BE2C (cell line): Measurements from ENCODE around the gene FAM53B.

ENCODE experiments used
- DNase-seq: peaks from one replicate; pipeline ENCODE4 v3.0.0-alpha.2; 2020
- H3K27me3 ChIP-seq: fragments of 250-450 bp; sonication (Bioruptor Pico); 2 replicates; pipeline ENCODE4 v1.5.1; 2020; ENCODE audit warnings: mild to moderate bottlenecking
- H3K36me3 ChIP-seq: fragments of 250-450 bp; sonication (Bioruptor Pico); 2 replicates; pipeline ENCODE4 v1.5.1; 2020; ENCODE audit warnings: mild to moderate bottlenecking
- H3K4me1 ChIP-seq: fragments of 250-450 bp; sonication (Bioruptor Pico); 2 replicates; pipeline ENCODE4 v1.5.1; 2020
- H3K4me3 ChIP-seq: 2 replicates; pipeline ENCODE4 v1.5.1; 2011; ENCODE audit warnings: low read depth, low read length
- H3K9me3 ChIP-seq: fragments of 250-450 bp; sonication (Bioruptor Pico); 2 replicates; pipeline ENCODE4 v1.5.1; 2020
- TF ChIP-seq, protein P1 (sequence below): IDR thresholded peaks from 2 replicates; pipeline ENCODE4 v1.5.1; 2012; ENCODE audit warnings: mild to moderate bottlenecking, low read depth, low read length

The FAM53B gene

DNA sequence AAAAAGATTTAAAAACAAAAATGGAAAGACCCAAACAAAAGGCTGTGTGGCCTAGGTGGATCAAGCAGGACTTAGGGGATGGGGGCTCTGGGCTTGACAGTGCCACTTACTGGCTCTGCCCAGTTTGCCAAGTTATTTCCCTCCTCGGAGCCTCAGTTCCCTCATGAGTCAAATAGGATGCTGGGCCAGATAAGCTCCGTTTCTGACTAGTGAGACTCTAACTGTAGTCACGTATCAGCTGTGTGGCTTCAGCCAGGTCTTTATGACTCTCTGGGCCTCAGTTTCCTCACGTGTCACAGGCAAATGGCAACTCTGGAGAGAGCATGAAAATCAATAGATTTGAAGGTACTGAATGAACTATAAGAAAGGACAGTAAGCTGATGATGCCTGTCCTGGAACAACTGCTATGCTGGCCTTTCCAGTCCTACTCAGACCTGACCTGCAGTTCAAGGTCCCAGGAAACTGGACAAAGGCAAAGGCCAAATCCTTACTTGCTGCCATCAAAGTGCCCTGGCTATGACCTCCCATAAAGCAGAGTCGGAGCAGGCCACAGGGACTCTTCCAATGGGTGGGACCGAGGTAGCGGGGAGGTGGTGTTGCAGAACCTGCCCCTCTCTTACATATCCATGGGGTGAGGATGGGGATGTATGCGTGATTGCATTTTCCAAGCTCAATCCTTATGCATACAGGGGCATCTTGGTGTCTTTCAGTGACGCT lies 27.0 kb downstream of the FAM53B start:
- DNase-seq = no peak
- H3K4me3 ChIP-seq = no peak overlapping the region
- H3K4me1 ChIP-seq = peaks cover 10% of the 10 kb centered on the region
- no peaks in the 10 kb centered on the region for H3K9me3 ChIP-seq
- TF ChIP-seq, protein P1, sequence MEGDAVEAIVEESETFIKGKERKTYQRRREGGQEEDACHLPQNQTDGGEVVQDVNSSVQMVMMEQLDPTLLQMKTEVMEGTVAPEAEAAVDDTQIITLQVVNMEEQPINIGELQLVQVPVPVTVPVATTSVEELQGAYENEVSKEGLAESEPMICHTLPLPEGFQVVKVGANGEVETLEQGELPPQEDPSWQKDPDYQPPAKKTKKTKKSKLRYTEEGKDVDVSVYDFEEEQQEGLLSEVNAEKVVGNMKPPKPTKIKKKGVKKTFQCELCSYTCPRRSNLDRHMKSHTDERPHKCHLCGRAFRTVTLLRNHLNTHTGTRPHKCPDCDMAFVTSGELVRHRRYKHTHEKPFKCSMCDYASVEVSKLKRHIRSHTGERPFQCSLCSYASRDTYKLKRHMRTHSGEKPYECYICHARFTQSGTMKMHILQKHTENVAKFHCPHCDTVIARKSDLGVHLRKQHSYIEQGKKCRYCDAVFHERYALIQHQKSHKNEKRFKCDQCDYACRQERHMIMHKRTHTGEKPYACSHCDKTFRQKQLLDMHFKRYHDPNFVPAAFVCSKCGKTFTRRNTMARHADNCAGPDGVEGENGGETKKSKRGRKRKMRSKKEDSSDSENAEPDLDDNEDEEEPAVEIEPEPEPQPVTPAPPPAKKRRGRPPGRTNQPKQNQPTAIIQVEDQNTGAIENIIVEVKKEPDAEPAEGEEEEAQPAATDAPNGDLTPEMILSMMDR = no peak
- H3K36me3 ChIP-seq = peaks cover 3% of the 10 kb centered on the region; the same call in 1 of the 2 replicates
- H3K27me3 ChIP-seq = no peaks in the 10 kb centered on the region

DNA sequence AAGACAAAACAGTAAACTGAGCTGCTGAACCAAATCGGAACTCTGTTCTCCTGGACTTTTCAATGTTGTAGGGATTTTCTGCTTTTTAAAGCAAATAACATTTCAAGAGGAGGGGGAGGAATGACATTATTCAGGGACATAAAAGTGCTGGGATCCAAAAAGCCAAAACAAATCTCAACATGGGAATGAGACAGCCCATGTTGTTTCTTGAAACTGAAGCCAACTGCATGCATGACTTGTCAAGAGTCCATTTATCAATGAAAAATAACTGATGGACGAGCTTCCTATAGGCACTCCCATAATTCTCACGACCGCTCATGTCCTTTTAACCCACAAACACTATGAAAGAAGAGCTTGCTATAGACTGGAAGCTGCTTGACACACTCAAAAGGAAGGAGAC lies 27.8 kb downstream of the FAM53B start:
- no peak for DNase-seq
- peaks cover 10% of the 10 kb centered on the region for H3K4me1 ChIP-seq
- no peaks in the 10 kb centered on the region for H3K27me3 ChIP-seq
- H3K36me3 ChIP-seq = peaks cover 3% of the 10 kb centered on the region; the same call in 1 of the 2 replicates
- TF ChIP-seq, protein P1 = no peak
- H3K4me3 ChIP-seq = no peak overlapping the region
- no peaks in the 10 kb centered on the region for H3K9me3 ChIP-seq

DNA sequence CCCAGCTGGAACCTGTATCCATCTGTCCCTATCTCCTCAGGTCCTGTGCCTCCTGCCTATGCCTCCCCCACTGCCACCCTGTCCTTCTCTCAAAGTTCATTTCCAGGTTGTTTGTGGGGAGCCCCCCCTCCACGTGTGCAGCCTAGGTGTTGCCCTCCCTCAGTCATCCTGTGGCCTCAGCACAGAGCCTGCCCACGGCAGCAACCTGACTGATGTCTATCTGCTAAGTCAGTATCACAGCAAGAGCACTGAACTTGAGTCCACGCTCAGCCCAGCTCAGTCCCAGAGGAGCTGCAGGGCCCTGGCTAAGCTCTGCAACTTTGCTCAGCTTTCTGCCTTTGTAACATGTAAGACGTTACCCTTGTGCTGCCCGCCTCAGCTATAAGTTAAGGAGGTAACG lies 28.7 kb downstream of the FAM53B start:
- no peaks in the 10 kb centered on the region for H3K27me3 ChIP-seq
- TF ChIP-seq, protein P1 = no peak
- H3K4me1 ChIP-seq = peaks cover 10% of the 10 kb centered on the region
- H3K4me3 ChIP-seq = no peak overlapping the region
- DNase-seq = no peak
- no peaks in the 10 kb centered on the region for H3K9me3 ChIP-seq
- peaks cover 3% of the 10 kb centered on the region; the same call in 1 of the 2 replicates for H3K36me3 ChIP-seq

DNA sequence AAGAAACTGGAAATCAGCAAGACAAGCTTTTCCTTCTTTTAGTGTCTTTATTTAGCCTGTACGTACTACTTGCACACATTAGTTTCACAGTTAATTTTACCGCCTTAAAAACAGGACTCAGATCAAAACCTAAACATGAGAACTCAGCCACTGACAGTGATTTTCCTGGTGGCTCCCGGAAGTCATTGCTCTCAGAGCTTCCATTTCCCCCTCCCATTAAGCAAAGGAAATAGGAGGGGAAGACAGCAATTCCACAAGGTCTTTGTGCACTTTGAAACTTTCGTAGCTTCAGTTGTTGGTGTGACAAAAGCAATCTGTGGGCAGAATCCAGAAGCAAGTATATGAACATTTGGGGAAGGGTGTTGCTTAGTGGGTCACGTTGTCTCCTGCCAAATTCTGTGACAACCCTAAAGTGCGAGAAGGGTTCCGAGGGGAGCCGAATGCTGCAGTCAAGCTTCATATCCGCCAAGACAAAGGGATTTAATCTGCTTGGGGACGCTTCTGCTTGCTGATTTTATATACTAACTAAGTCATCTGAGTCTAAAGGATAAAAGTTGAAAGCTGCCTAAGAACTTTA lies 30.4 kb downstream of the FAM53B start:
- TF ChIP-seq, protein P1 = no peak
- peaks cover 16% of the 10 kb centered on the region for H3K4me1 ChIP-seq
- peaks cover 3% of the 10 kb centered on the region; the same call in 1 of the 2 replicates for H3K36me3 ChIP-seq
- no peaks in the 10 kb centered on the region for H3K9me3 ChIP-seq
- DNase-seq = no peak
- H3K4me3 ChIP-seq = no peak overlapping the region
- H3K27me3 ChIP-seq = no peaks in the 10 kb centered on the region

DNA sequence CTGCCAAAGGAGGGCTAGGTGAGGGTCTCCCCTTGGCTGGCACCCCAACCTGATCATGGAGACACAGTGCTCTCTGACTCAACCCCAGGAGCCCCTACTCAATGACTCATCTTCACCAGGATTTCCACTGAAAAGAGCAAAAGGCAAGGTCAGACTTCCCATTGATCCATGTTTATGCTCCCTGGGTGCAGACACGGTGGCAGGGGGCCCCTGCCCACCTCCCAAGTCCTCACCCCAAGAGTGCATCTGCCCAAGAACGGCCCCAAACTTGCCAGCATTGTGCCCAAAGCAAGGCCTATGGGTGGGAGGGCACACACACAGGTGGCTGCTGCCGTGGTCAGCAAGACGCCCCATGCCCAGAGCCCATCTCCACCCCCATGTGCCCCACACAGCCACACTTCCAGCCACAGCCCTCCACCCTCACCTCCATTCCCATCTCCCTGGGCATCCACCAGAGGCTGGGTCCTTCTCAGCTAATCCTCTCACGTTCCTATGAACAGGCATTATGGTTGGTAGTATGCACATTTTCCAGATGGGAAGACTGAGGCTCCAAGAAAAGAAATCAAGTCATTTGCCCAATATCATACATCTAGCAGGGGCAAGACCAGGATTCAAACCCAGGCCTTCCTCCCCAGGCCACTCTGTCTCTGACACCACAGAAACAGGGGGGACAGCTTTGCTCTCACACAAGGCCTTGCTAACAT lies 31.3 kb downstream of the FAM53B start:
- H3K9me3 ChIP-seq = no peaks in the 10 kb centered on the region
- H3K4me3 ChIP-seq = no peak overlapping the region
- H3K36me3 ChIP-seq = peaks cover 3% of the 10 kb centered on the region; the same call in 1 of the 2 replicates
- H3K27me3 ChIP-seq = no peaks in the 10 kb centered on the region
- H3K4me1 ChIP-seq = peaks cover 16% of the 10 kb centered on the region
- no peak for DNase-seq
- TF ChIP-seq, protein P1 = no peak
